Inflammatory macrophage treated with lipopolysaccharide for 4 hours (primary cell): ENCODE results near the gene PRMT7.

Experiments used
- DNase-seq: peaks from one replicate; pipeline ENCODE4 v3.0.0-alpha.2; 2020

PRMT7 gene, protein sequence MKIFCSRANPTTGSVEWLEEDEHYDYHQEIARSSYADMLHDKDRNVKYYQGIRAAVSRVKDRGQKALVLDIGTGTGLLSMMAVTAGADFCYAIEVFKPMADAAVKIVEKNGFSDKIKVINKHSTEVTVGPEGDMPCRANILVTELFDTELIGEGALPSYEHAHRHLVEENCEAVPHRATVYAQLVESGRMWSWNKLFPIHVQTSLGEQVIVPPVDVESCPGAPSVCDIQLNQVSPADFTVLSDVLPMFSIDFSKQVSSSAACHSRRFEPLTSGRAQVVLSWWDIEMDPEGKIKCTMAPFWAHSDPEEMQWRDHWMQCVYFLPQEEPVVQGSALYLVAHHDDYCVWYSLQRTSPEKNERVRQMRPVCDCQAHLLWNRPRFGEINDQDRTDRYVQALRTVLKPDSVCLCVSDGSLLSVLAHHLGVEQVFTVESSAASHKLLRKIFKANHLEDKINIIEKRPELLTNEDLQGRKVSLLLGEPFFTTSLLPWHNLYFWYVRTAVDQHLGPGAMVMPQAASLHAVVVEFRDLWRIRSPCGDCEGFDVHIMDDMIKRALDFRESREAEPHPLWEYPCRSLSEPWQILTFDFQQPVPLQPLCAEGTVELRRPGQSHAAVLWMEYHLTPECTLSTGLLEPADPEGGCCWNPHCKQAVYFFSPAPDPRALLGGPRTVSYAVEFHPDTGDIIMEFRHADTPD

DNA sequence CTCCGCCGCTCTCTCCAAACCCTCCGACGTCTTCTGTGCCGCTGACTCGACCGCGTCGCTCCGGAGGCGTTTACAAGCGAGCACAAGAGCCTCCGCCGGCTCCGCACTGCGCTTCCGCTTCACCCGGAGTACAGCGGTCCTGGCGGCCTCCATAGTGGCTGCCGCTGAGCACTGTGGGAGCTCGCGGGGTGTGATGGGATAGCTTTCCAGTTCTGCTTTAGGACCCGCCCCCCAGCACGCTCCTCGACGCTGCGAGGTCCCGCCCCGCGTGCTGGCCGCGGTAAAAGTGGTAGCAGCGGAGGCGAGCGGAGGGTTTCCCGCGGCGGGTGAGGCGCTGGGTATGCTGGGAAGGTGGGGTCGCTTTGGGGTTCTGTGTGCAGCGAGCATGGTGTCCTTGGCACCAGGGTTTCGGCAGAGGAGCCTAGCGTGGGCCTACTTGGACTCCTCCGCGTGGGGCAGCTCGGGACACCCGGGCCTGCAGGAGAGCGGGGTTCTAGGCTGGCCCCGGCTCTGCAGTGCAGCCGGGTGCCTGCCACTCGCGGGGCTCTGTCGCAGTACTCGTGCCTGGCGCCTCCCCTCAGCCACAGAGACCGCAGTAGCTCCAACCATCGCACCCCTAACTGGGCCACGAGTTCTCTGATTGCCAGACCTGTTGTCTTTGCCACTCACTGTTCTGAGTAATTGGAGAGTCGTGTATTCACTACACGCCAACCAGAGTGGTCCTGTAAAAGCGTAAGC is at the start of gene PRMT7, which contains the start of gene SLC7A6OS:
Gene PRMT7 (plus strand): TSS at position 246 of the 738 bp plus-strand sequence. CDS start 4,961 bp downstream, outside the sequence.
Gene SLC7A6OS (minus strand): TSS at position 173 of the 738 bp plus-strand sequence. CDS start 20 bp downstream, at position 153.
- DNase-seq, result peak; percentile 94

DNA sequence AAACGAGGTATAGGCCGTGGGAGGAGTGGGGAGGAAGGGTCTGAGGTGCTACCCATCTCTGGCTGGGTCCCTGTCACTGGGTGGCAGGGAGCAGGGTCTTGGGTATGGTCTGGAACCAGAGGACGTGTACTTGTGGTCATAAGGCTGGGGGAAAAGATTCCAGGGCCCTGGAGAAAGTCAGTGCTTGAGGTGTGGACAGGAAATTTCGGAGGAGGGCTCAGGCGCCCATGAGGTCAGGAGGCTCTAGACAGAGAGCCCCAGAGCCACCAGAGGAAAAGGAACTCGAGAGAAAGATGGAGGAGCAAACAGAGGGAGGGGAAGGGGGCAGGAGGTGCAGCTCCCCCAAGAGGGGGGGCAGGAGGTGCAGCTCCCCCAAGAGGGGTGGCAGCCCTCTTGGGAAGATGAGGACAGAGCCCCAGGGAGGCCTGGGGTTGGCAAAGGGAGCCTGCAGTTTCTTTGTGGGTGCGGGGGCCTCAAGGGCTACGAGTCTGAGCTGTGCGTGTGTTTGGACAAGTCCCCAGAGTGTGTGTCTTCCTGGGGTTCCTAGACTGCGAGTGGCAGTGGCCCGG is 47.2 kb upstream of the PRMT7 start:
- no peak for DNase-seq

DNA sequence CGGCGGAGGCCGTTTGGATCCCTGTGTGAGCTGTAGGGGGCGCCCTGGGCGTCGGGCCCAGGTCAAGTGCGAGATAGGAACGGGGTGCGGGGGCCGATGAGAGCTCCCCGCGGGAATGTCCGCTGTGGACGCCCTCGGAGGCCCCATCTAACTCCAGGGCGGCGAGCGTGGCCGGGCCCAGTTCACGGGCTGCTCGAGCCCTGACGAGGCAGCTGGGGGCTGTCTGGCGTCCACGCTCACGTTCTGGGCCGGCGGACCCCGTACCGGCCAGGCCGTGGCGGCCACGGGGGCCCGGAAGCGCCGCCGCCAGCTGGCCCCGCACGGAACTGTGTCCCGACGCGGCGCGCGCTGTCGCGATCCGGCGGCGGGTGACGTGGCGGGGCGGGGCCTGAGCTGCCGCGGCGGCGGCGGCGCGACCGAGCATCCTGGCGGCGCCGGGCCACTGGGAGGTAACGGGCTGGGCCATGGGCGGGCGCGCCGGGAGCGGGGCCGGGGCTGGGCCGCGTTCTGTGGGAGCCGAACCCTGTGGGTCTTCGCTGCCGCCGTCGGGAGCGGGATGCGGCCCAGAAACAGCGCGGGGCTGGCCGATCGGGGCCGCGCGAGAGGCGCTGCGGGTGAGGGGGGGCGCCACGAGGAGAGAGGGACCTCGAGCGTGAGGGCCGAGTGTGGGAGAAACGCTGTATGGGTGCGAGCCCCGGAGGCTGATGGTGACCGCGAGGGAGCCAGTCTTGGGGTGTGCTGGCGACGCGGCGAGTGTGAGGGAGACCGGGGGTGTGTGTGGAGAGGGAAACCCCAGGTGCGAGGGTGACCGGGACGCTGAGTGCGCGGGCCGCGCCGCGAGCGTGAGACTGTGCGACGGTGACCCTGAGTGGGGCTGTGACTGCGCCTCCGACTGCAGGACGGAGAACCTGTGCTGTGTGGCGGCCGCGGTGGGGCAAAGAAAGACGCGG is 46.4 kb upstream of the PRMT7 start, which contains the start of gene SLC7A6:
Gene SLC7A6 (plus strand): TSS at position 399 of the 950 bp plus-strand sequence. CDS start 10,201 bp downstream, outside the sequence.
- DNase-seq, result peak; percentile 84

DNA sequence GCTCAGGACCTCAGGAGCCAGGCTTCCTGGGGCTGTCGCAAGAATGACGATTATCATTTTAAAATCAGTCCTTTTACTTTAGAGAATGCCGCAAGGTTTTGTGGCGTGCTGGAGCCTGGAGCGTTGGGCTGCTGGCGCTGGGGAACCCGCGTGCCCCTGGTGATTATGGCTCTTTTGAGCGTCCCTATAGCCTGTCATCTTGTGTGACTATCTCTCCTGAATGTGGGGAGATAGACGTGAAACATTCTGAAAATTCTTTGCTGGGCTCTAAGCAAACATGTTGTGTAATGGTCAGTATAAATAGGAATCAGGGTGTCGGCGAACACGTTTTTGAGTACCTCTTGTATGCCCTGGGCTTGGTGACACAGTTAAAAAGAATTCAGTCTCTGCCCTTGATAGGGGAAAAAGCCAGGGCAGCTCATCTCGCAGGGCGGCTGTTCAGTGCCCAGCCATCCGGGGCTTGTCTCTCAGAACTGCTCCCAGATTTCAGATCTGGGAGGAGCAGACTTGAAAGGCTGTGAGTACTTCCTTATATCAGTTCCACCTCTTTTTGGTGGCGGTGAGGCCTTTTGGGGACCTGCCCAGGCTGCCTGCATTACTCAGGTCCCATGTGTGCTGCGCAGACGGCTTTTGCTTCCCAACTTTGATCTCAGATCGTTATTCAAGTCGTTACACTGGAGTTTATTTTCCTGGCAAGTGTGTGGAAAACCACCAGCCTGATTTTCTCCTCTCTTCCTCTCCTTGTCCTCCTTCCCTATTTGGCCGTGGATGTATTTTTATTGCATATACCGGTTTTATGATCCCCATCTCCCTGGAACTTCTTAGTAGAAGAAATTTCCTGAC is 45.5 kb upstream of the PRMT7 start:
- DNase-seq, result peak; percentile 52

DNA sequence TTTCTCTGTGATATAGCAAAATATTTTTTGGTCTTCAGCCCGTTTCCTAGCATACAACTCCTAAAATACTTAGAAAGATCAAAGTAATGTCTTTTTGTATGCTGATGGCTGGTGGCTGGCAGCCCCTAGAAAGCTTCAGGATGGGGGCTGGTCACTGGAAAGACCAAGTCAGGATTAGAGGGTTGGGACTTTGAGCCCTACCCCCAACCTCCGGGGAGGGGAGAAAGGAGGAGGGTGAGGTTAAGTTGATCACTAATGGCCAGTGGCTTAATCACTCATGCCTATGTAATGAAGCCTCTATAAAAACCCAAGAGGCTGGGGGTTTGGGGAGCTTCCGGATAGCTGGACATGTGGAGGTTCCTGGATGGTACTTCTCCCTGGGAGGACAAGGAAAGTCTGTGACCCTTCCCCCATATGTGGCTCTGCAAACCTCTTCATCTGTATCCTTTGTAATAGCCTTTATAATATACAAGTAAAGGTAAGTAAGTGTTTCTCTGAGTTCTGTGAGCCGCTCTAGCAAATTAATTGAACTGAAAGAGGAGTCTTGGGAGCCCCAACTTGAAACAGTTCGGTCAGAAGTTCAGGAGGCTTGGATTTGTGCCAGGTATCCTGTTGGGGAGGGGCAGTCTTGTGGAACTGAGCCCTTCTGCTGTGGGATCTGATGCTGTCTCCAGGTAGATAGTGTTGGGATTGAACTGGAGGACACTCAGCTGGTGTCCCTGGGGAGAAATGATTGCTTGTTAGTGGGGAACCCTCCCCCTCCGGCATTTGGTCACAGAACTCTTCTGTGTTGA is 43.0 kb upstream of the PRMT7 start:
- no peak for DNase-seq

DNA sequence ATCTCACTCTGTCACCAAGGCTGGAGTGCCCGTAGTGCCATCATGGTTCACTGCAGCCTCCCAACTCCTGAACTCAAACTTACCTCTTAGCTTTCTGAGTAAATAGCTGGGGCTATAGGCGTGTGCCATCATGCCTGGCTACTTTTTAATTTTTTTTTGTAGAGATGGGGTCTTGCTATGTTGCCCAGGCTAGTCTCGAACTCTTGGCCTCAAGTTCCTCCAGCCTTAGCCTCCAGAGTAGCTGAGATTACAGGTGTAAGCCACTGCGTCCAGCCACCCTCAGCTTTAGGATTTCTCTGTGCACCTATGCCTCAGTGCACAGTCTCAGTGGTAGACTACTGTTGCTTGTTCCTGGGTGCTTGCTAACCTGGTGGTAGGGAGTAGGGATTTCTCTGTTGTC is 41.0 kb upstream of the PRMT7 start:
- DNase-seq, result no peak

DNA sequence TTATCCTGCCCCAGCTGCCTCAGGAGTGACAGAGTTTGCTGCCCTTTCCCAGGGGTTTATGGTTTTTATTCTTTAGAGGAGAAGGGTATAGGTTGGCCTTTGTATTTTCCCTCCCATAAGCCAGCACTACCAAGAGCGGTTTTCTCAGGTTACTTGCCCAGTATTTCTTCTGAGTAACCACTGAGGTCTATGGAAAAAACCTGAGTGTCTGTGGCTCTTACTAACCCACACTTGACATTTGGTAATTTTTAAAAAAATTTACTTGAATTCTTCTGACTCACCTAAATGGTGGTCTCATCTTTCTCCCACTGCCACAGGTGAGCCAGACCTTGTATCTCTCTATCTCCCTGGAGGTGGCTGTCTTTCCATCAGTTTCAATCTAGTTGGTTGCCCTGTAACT is 40.5 kb upstream of the PRMT7 start:
- DNase-seq, result no peak

DNA sequence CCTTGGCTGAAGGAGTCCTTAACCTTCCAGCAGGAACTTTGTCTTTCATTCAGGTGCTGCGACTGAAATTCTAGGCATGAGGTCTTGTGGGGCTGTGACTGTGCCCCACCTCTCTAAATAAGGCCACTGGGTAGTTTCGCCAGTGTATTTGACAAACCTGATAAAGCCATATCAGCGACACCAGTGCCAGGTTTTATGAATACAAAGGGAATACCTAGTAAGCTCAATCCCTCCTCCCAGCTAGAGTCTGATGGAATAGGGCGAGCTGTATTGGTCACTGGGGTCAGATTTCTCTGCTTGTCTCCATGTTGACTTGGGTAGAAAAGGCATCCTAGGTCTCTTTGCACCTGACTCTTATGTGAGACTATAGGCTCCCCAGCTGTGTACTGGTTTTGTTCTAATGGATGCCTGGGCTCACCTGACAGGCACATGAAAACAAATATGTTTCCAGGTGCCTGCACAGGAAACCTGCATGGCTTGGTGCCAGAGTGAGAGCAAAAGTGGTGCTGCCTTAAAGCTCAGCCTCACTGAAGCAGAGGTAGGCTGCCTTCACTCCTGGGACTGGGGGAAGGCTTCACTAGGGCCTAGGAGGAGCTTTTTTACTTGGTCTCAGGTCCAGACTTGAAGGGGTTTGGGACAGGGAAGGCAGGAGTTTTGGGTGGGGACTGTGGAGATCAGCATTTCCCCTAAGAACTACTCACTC is 38.2 kb upstream of the PRMT7 start:
- no peak for DNase-seq

DNA sequence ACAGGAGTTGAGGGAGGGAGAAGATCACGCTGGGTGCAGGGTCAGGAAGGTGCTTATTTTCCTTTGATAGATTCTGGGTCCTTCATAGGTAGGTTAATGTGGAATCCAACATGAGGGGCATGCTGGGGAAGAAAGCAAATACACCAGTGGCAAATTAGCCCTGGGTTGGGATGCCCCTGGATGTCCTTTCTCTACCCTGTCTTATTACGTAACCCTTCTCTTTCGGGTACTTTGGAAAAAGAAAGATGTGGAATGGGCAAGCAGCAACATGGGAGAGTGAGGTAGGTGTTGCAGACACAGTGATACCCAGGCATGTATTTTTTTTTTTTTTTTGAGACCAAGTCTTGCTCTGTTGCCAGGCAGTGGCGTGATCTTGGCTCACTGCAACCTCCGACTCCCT is 37.4 kb upstream of the PRMT7 start:
- no peak for DNase-seq

DNA sequence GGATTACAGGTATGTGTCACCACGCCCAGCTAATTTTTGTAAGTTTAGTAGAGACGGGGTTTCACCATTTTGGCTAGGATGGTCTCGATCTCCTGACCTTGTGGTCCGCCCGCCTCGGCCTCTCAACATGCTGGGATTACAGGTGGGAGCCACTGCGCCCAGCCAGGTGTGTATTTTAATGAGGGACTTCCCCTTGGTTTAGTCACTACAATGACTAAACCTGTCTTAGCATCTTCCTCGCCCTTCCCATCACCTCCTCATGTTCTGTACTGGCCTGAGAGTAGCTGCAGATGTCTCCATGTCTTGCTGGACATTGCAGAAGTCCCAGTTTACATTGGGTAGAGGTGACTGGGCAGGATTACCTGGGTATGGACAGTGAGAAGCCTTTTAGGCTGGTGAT is 36.9 kb upstream of the PRMT7 start:
- DNase-seq, result no peak

DNA sequence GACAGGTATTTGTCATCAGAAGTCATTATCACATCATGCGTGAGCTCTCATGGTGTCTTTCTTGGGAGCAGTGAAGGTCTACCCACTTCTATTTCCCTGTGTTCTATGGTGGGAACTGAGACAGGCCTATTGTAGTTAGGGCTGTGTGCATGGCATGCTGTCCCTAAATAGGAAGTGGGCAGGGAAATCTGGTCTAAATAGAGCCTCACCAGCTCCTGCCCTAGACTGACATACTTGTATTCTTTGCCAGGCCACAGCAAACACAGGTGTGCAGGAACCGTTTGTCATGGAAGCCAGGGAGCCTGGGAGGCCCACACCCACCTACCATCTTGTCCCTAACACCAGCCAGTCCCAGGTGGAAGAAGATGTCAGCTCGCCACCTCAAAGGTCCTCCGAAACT is 36.4 kb upstream of the PRMT7 start:
- DNase-seq, result no peak

DNA sequence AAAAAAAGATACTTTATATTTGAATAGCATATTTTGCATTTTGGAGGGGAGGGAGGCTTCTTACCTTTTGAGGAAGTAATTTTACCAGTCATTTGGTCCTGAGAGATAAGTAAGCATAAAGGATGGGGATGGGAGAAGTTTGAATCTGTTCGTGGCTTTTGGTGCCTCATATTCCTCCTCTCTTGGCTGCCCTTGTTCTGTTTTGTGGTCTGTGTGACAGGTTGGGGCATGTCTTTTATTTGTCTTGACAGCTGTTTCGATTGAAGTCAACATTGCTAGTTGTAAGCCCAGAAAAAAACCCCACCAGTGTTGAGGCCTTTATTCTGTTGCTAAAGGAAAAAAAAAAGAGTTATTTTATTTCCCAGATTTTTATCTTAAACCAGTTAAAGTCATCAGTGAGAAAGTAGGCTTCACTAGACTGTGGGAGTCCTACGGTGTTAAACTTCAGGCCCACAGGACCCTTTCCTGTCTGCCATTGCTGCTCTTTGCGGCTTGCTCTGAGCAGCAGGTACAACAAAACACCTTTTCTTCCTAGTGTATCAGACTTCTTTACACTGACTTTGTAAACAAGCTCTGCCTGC is 35.1 kb upstream of the PRMT7 start:
- no peak for DNase-seq

DNA sequence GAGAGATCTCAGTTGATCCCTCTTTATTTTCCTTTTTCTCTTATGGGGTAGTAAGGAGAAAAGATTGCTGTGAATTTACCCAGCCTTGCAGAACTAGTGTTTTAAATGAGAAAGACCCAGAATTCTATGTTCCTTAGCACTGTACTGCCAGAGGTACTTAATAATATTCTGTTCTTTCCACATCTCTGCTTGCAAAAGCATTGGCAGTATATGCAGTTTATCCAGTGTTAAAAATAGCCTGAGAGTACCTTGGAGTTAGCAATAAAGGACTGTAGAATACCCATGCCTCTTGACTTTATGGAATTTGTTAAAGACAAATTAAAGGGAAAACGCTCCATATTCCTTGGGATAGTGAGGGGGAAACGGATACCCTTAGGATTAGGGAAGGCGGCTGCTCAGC is 34.6 kb upstream of the PRMT7 start:
- no peak for DNase-seq

DNA sequence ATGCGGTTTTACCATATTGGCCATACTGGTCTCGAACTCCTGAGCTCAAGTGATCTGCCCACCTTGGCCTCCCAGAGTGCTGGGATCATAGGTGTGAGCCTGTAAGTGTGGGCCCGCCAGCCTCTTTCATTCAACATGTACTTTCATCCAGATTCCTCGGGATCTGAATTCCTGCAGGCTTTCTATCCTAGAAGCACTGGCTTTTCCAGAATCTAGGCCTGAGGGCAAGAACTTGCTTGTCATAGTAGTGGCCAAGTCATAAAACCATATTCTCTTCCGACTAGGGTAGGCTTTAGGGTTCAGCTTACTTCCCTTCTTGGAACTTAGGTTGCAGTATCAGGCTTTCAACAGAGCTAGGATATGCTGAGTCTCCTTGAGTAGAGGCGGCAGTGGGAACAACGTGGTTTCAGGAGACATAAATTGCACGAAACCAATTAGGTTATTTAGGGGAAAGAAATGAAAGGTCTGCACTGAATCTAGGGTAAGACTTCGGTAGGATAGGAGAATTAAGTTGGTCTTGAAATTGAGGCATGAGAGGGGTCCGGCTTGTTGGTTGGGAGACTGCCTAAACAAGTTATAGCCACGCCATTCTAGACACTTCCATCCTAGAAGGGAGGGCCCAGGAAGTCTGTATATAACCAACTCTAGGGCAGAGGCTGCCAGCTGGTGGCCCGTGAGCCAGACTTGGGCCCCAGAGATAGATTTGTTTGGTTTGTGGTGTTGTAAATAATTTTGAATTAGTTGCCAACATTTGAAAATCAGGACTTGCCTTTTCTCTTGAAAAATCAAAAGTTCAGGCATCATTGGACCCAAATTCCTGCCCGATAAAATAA is 30.9 kb upstream of the PRMT7 start:
- peak; percentile 43 for DNase-seq

DNA sequence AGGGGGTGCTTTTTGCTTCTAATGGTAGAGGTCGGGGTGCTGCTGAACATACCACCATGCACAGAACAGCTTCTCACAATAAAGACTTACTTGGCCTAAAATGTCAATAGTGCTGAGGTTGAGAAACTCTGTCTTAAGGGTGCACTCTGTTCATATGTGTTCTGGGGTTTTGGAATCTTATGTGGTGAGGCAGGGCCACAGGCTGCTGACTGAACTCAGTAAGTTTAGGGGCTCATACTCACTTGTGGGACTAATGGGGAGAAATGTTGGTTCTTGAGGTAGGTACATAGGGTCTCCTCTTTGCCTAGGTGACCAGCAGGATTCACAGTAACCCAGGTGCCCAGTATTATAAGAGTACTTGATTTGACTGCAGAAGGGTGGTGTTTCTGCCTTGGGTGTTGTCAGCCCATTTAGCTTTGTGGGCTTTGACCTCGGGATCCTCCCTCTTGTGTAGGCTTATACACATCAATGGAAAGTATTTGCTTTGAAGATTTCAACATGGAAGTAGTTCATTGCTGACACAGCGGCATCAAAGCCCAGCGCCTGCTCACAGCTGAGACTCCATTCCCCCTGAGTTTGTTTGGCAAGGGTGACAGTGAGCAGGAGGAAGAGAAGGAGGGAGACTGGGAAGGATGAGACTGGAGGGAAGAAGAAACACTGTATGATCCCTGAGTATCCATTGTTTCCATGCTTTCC is 29.3 kb upstream of the PRMT7 start:
- DNase-seq, result no peak

DNA sequence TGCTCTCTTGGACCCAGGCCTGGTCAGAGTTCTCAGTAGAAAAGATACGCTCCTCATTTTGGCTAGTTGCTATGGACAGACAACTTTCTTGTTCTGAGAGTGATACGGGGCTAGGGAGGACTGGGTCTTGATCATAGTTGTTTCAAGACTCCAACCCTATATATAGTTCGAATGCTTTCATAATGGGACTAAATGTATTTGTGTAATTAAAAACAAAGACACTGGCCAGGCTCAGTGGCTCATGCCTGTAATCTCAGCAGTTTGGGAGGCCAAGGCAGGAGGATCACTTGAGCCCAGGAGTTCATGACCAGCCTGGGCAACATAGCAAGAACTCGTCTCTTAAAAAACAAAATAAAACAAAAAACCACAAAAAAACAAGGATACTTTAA is 28.8 kb upstream of the PRMT7 start:
- no peak for DNase-seq

DNA sequence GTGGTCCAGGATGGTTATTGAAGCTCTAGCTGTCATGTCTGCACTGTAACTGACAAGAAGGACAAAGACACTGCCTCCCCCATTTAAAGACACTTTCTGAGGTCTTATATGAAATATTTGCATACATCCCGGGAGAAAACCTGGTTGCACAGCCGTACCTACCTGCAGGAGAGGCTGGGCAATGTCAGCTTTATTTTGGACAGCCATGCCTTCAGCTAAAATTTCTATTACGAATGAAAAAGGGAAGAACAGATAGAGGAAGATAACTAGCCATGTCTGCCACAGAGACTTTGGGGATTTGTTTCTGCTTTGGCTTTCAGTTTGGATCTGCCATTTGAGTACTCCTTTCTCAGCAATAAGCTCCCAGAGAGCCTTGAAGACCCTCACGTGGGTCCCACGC is 27.5 kb upstream of the PRMT7 start:
- DNase-seq, result peak; percentile 42
